GM12875 (cell line): ENCODE results near the gene CARMIL1.

ENCODE experiments used
- H3K4me3 ChIP-seq: one replicate; pipeline ENCODE4 v1.5.1; 2011; ENCODE audit warnings: low read depth, low read length, control low read depth
- CTCF ChIP-seq: IDR thresholded peaks from 2 replicates; pipeline ENCODE4 v1.5.1; 2011; ENCODE audit warnings: low read depth, mild to moderate bottlenecking, control low read depth, inconsistent platforms, low read length, moderate library complexity, borderline replicate concordance; ENCODE audit not compliant: insufficient read depth

Gene CARMIL1

GRCh38 chr6:25326126-25326525, 47.0 kb downstream of the CARMIL1 start:
- H3K4me3 ChIP-seq: no peak overlapping the region
- TF ChIP-seq CTCF: no peak

GRCh38 chr6:25326960-25327359, 47.8 kb downstream of the CARMIL1 start:
- H3K4me3 ChIP-seq: no peak overlapping the region
- TF ChIP-seq CTCF: no peak

- TF ChIP-seq CTCF: no peak
- no peak overlapping the region for H3K4me3 ChIP-seq
These were observed 48.3 kb downstream of the CARMIL1 start for GRCh38 chr6:25327432-25327831.

GRCh38 chr6:25329161-25329817, 50.1 kb downstream of the CARMIL1 start:
- no peak for TF ChIP-seq CTCF
- no peak overlapping the region for H3K4me3 ChIP-seq

- no peak overlapping the region for H3K4me3 ChIP-seq
- TF ChIP-seq CTCF: no peak
These were observed 50.8 kb downstream of the CARMIL1 start for GRCh38 chr6:25329982-25330381.

- TF ChIP-seq CTCF: no peak
- H3K4me3 ChIP-seq: no peak overlapping the region
These were observed 51.9 kb downstream of the CARMIL1 start for GRCh38 chr6:25330796-25331685.

GRCh38 chr6:25332165-25332564, 53.0 kb downstream of the CARMIL1 start:
- no peak for TF ChIP-seq CTCF
- H3K4me3 ChIP-seq: no peak overlapping the region
